WERI-Rb-1 (cell line): ENCODE results near the gene WDR38.
"Not testable (repeated sequence)": the region's sequence is repeated elsewhere in the genome, so short reads cannot be mapped to it uniquely, and the experiment has no call there.

ENCODE experiments used
- DNase-seq: peaks from one replicate; pipeline ENCODE4 v3.0.0-alpha.2; 2020
- H3K27ac ChIP-seq: fragments of 250-450 bp; sonication (Bioruptor Pico); 2 replicates; pipeline ENCODE4 v1.5.1; 2020; ENCODE audit warnings: mild to moderate bottlenecking, moderate library complexity
- H3K27me3 ChIP-seq: fragments of 250-450 bp; sonication (Bioruptor Pico); 2 replicates; pipeline ENCODE4 v1.5.1; 2021; ENCODE audit warnings: mild to moderate bottlenecking, low read depth, moderate library complexity; ENCODE audit not compliant: insufficient read depth, severe bottlenecking
- H3K36me3 ChIP-seq: fragments of 250-450 bp; sonication (Bioruptor Pico); 2 replicates; pipeline ENCODE4 v1.5.1; 2020; ENCODE audit warnings: mild to moderate bottlenecking, moderate library complexity
- H3K4me3 ChIP-seq: 2 replicates; pipeline ENCODE4 v1.5.1; 2011; ENCODE audit warnings: low read depth, mild to moderate bottlenecking, control low read depth, low read length
- H3K9me3 ChIP-seq: fragments of 250-450 bp; sonication (Bioruptor Pico); 2 replicates; pipeline ENCODE4 v1.5.1; 2021; ENCODE audit warnings: mild to moderate bottlenecking, moderate library complexity; ENCODE audit not compliant: severe bottlenecking
- TF ChIP-seq, protein P1 (sequence below): IDR thresholded peaks from 2 replicates; pipeline ENCODE4 v1.5.1; 2011; ENCODE audit warnings: low read depth, mild to moderate bottlenecking, control low read depth, inconsistent platforms, low read length

Gene WDR38

DNA sequence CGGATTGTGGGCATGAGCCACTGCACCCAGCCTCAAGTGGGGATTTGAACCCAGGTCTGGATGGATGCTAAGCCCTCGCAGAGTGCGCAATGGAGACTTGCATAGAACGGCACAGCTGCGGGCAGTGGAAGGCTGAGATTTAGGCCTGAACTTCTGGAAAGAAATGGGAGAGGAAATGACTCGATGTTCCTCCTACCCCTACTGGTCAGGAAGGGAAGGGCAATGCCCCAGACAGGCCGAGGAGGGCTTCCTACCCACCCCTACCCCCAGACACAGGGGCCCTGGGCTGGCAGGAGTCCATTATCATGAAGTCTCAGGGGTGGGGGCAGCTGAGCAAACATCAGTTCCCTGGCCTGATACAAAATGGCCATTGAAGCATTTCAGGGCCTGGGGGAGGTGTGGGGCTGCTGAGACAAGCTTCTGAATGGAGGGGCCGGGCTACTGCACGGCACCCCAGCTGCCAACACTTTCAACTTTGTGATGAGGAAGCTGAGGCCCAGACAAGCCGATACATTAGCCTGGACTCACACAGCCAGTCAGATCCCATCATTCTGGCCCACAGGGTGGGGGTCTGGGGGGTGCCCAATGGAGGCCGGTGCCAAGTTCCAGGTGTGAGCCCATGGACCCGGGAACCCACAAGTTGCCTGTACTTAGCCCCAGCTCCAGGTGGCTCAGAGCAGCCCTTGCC, 13.5 kb upstream of the WDR38 start:
- Histone ChIP-seq H3K27ac (no peak overlapping the region), H3K36me3 (no peaks in the 10 kb centered on the region), H3K27me3 (no peaks in the 10 kb centered on the region), H3K4me3 (no peak overlapping the region), H3K9me3 (no peaks in the 10 kb centered on the region)
- TF ChIP-seq, protein P1, sequence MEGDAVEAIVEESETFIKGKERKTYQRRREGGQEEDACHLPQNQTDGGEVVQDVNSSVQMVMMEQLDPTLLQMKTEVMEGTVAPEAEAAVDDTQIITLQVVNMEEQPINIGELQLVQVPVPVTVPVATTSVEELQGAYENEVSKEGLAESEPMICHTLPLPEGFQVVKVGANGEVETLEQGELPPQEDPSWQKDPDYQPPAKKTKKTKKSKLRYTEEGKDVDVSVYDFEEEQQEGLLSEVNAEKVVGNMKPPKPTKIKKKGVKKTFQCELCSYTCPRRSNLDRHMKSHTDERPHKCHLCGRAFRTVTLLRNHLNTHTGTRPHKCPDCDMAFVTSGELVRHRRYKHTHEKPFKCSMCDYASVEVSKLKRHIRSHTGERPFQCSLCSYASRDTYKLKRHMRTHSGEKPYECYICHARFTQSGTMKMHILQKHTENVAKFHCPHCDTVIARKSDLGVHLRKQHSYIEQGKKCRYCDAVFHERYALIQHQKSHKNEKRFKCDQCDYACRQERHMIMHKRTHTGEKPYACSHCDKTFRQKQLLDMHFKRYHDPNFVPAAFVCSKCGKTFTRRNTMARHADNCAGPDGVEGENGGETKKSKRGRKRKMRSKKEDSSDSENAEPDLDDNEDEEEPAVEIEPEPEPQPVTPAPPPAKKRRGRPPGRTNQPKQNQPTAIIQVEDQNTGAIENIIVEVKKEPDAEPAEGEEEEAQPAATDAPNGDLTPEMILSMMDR = peak; percentile 85
- peak; percentile 64 for DNase-seq

DNA sequence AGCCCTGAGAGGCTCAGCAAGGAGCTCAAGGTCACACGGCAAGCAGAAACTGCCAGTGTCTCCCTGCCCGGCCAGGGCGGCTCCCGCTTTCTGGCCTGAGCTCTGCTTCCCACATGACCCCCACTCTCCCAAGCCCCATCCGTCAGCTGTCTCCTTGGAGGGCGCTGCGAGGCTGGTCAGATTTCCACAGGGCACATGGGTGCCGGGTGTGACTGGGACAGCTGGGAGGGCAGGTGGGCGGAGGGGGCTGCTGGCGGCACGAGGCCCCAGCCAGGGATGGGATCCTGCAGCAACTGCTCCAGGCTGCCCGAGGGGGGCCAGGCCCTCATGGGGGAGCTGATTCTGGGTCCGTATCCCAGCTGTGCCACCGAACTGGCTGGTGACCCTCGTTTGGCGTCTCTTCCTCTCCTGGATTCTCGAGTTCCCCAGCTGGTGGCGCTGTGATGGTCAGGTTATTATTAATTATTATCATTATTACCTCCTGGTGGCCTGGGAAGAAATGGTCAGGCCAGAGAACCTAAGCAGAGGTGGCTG, 12.9 kb upstream of the WDR38 start:
- no peaks in the 10 kb centered on the region for H3K27me3 ChIP-seq
- no peak for DNase-seq
- H3K27ac ChIP-seq = no peak overlapping the region
- no peaks in the 10 kb centered on the region for H3K9me3 ChIP-seq
- TF ChIP-seq, protein P1 = peak; percentile 57
- no peaks in the 10 kb centered on the region for H3K36me3 ChIP-seq
- no peak overlapping the region for H3K4me3 ChIP-seq

DNA sequence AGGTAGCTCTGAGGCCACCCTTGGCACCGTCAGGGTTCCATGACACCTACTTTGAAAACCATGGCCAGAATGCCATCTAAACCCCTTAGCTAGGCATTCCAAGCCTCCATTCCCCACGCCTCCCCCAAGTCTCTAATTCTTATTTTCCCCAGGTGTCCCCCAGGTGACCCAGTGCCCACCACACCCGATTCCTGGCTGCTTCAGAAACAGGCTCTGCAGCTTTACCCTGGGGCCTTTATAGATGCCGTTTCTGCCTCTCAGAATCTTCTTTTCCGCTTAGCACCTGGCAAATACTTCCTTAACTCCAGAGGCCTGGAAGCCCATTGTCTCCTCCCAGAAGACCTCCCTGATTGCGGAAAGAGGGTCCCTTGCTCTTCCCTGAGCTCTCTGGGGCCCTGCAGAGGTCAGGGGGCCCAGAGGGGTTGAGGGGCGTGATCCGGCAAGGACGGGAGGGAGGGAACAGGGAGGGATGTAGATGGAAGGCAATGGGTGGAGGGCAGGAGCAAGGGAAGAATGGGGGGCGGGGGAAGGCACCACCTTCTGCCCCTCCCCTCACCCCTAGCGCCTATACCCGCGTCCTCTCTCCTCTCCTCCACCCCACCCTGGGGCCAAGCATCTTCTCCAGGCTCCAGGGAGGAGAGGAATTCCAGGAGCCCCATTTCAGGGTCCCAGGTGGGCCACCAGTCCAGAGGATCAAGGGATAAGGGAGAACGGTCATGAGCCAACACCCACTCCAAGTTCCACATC, 12.0 kb upstream of the WDR38 start:
- Histone ChIP-seq H3K4me3 (no peak overlapping the region), H3K27ac (no peak overlapping the region), H3K36me3 (no peaks in the 10 kb centered on the region), H3K9me3 (no peaks in the 10 kb centered on the region), H3K27me3 (no peaks in the 10 kb centered on the region)
- no peak for DNase-seq
- TF ChIP-seq, protein P1 = no peak

GRCh38 chr9:124843456-124844034, 9.7 kb upstream of the WDR38 start:
- Histone ChIP-seq H3K27ac (no peak overlapping the region), H3K36me3 (no peaks in the 10 kb centered on the region), H3K4me3 (no peak overlapping the region), H3K9me3 (no peaks in the 10 kb centered on the region), H3K27me3 (no peaks in the 10 kb centered on the region)
- TF ChIP-seq, protein P1 = no peak
- DNase-seq = no peak

- Histone ChIP-seq H3K27me3 (no peaks in the 10 kb centered on the region), H3K9me3 (no peaks in the 10 kb centered on the region), H3K36me3 (no peaks in the 10 kb centered on the region), H3K4me3 (no peak overlapping the region), H3K27ac (no peak overlapping the region)
- TF ChIP-seq, protein P1 = no peak
- DNase-seq = no peak
Measured at GRCh38 chr9:124844291-124844690, 9.0 kb upstream of the WDR38 start.

DNA sequence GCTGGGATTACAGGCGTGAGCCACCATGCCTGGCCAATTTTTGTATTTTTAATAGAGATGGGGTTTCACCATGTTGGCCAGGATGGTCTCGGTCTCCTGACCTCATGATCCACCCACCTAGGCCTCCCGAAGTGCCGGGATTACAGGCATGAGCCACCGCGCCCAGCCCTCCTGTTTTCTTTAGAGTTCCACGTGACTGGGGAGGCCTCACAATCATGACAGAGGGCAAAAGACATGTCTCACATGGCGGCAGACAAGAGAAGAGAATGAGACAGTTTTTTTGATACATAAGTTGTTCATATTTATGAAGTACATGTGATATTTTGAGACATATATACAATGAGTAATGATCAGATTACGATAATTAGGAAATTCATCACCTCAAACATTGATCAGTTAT, 6.8 kb upstream of the WDR38 start:
- H3K9me3 ChIP-seq, H3K36me3 ChIP-seq, DNase-seq, H3K27me3 ChIP-seq, H3K27ac ChIP-seq, H3K4me3 ChIP-seq: not testable (repeated sequence)
